Loucy (cell line): Measurements from ENCODE around the gene RNF145.
"Not testable (repeated sequence)": the region's sequence is repeated elsewhere in the genome, so short reads cannot be mapped to it uniquely, and the experiment has no call there.

ENCODE experiments used
- H2AFZ ChIP-seq: fragments of 200-600 bp; sonication (generic); 2 replicates; pipeline ENCODE4 v1.6.0; 2016; ENCODE audit warnings: antibody characterized with exemption, mild to moderate bottlenecking, low read length, moderate library complexity
- H3F3A ChIP-seq: fragments of 200-600 bp; 2 replicates; pipeline ENCODE4 v1.6.0; 2016; ENCODE audit warnings: antibody characterized with exemption, low read depth, mild to moderate bottlenecking
- H3K27me3 ChIP-seq: fragments of 200-600 bp; sonication (generic); 2 replicates; pipeline ENCODE4 v1.6.1; 2014; ENCODE audit warnings: low read length, mild to moderate bottlenecking; ENCODE audit not compliant: insufficient read depth, poor library complexity, severe bottlenecking
- H3K36me3 ChIP-seq: fragments of 200-600 bp; sonication (generic); 2 replicates; pipeline ENCODE4 v1.6.1; 2016; ENCODE audit warnings: low read length; ENCODE audit not compliant: insufficient read depth
- H3K4me1 ChIP-seq: fragments of 200-600 bp; sonication (generic); 2 replicates; pipeline ENCODE4 v1.5.1; 2014; ENCODE audit warnings: low read length, mild to moderate bottlenecking; ENCODE audit not compliant: insufficient read depth, poor library complexity, severe bottlenecking
- H3K4me2 ChIP-seq: fragments of 200-600 bp; sonication (generic); 2 replicates; pipeline ENCODE4 v1.6.0; 2014; ENCODE audit warnings: antibody characterized with exemption, low read length, low read depth, mild to moderate bottlenecking; ENCODE audit not compliant: poor library complexity, severe bottlenecking
- H3K4me3 ChIP-seq: fragments of 200-600 bp; sonication (generic); 2 replicates; pipeline ENCODE4 v1.5.1; 2014; ENCODE audit warnings: low read length, mild to moderate bottlenecking, mixed read lengths; ENCODE audit not compliant: poor library complexity, severe bottlenecking
- H3K79me2 ChIP-seq: fragments of 200-600 bp; sonication (generic); 2 replicates; pipeline ENCODE4 v1.6.1; 2014; ENCODE audit warnings: low read length; ENCODE audit not compliant: insufficient read depth
- H3K9ac ChIP-seq: fragments of 200-600 bp; sonication (generic); 2 replicates; pipeline ENCODE4 v1.6.0; 2014; ENCODE audit warnings: mild to moderate bottlenecking, low read depth, low read length, moderate library complexity; ENCODE audit not compliant: poor library complexity, severe bottlenecking
- H3K9me2 ChIP-seq: fragments of 200-600 bp; sonication (generic); replicated peaks from 2 replicates; pipeline ENCODE4 v1.6.1; 2016; ENCODE audit warnings: low read depth, low read length, mixed read lengths
- H3K9me3 ChIP-seq: fragments of 200-600 bp; sonication (generic); 2 replicates; pipeline ENCODE4 v1.6.1; 2014; ENCODE audit warnings: mild to moderate bottlenecking, antibody characterized with exemption, low read length, low read depth; ENCODE audit not compliant: insufficient read depth
- H4K20me1 ChIP-seq: fragments of 200-600 bp; sonication (generic); 2 replicates; pipeline ENCODE4 v1.6.0; 2014; ENCODE audit warnings: antibody characterized with exemption, low read length, mild to moderate bottlenecking; ENCODE audit not compliant: insufficient read depth, poor library complexity, severe bottlenecking
- EZH2phosphoT487 ChIP-seq: fragments of 200-600 bp; IDR thresholded peaks from 2 replicates; pipeline ENCODE4 v1.6.1; 2018; ENCODE audit warnings: antibody characterized with exemption, mild to moderate bottlenecking, moderate library complexity, borderline replicate concordance
- TF ChIP-seq, protein P1 (sequence below): fragments of 200-600 bp; sonication (generic); conservative IDR thresholded peaks from 2 replicates; pipeline ENCODE4 v1.5.1; 2014; ENCODE audit warnings: mild to moderate bottlenecking, antibody characterized with exemption, low read length

Gene RNF145

DNA sequence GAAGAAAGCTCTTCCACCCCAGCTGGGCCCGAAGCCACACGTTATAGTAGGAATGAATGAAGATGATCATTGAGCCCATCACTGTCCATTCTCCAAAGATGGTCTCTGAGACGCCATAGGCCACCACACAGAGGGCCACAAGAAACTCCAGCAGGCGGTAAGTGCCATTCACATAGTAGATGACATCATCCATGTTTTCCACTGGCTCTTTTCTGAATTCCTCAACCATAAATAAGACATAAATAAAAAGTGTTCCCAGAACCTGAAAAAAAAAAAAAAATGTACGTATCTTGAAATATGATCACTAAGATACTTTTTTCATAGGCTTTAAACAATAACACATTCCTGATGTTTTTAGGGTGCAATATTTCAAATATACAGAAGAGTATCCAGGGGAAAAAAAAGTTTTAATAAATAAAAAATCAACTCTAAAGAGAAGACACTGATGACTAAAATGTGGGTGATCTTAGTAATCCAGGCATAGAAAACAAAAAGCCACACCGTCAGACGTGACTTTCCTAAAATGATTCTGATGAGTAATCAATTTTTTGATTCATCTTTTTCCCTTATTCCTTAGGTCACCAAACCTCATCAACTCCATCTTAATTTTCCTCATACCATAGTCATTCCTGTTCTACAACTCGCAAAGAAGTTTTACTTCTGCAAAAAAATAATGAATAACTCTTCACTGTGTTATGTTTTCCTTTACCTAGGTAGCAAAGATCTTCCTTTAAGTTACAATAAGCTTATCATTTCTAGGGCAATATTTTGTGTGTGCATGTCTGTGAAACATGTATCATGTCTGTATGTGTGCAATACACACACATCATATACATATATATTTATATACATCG lies 47.8 kb downstream of the RNF145 start:
- Histone ChIP-seq H3K4me3 (no peak overlapping the region), H2AFZ (no peak overlapping the region), H3K27me3 (no peaks in the 10 kb centered on the region), H3K4me2 (no peak overlapping the region), H3K4me1 (no peaks in the 10 kb centered on the region), H4K20me1 (peaks cover 11% of the 10 kb centered on the region), H3K9ac (no peak overlapping the region), H3K9me2 (no peaks in the 10 kb centered on the region), H3K79me2 (no peaks in the 10 kb centered on the region), H3K36me3 (peaks cover 34% of the 10 kb centered on the region; the same call in 1 of the 2 replicates), H3K9me3 (no peaks in the 10 kb centered on the region), H3F3A (no peaks in the 10 kb centered on the region)
- no peak for TF ChIP-seq EZH2phosphoT487
- TF ChIP-seq, protein P1, sequence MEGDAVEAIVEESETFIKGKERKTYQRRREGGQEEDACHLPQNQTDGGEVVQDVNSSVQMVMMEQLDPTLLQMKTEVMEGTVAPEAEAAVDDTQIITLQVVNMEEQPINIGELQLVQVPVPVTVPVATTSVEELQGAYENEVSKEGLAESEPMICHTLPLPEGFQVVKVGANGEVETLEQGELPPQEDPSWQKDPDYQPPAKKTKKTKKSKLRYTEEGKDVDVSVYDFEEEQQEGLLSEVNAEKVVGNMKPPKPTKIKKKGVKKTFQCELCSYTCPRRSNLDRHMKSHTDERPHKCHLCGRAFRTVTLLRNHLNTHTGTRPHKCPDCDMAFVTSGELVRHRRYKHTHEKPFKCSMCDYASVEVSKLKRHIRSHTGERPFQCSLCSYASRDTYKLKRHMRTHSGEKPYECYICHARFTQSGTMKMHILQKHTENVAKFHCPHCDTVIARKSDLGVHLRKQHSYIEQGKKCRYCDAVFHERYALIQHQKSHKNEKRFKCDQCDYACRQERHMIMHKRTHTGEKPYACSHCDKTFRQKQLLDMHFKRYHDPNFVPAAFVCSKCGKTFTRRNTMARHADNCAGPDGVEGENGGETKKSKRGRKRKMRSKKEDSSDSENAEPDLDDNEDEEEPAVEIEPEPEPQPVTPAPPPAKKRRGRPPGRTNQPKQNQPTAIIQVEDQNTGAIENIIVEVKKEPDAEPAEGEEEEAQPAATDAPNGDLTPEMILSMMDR: no peak

DNA sequence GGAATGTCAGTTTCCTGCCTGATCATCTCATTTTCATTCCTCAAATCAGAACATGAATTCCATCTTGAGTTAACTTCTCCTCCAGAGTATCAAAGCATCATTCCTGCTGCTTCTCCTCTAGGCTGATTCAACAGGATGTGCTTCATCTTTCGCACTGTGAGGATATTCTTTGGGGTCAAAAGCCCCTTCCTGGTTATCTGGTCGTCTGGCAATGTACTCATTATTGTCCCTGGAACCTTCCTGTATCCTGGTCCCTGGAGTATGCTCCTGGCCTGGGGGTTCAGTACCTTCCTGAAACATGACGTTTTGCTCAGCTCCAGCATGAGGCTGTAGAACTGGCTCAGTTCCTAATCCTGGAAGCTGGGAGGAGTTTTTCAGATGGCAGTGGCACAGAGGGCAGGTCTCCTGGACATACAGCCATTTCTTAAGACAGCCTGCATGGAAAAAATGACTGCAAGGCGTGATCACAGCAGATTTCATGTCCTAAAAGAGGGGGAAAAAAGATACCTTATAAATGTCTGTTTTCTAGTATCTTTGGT lies 50.7 kb downstream of the RNF145 start:
- not testable (repeated sequence) for H3K79me2 ChIP-seq, H3K4me1 ChIP-seq, H3K27me3 ChIP-seq, H3K4me2 ChIP-seq, H3F3A ChIP-seq, H3K9me3 ChIP-seq, H3K9me2 ChIP-seq, H3K4me3 ChIP-seq, H2AFZ ChIP-seq, H3K9ac ChIP-seq
- peaks cover 20% of the 10 kb centered on the region for H4K20me1 ChIP-seq
- peaks cover 34% of the 10 kb centered on the region; the same call in 1 of the 2 replicates for H3K36me3 ChIP-seq

DNA sequence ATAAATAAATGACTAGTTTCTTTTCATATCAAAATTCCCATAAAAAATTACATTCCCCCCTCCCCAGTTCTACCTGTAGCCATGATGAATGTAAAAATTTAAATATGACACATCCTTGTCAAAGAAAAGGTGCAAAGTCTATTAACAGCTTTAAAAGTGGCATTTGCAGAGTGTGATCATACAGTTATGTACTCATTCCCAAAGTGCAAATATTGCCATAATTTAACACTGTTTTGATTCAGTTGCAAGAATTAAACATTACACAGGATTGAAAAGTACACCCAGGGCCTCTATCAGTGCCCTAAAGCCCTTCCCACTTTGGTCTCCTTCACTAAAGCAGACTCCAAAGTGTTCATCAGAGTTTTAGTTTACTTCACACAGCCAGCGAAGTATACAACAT lies 51.8 kb downstream of the RNF145 start:
- Histone ChIP-seq H3K79me2 (no peaks in the 10 kb centered on the region), H3K4me2 (no peak overlapping the region), H3K4me3 (no peak overlapping the region), H3K36me3 (peaks cover 34% of the 10 kb centered on the region; the same call in 1 of the 2 replicates), H2AFZ (no peak overlapping the region), H3K27me3 (peaks cover 11% of the 10 kb centered on the region), H3K4me1 (peaks cover 5% of the 10 kb centered on the region), H3F3A (no peaks in the 10 kb centered on the region), H4K20me1 (peaks cover 20% of the 10 kb centered on the region), H3K9ac (no peak overlapping the region), H3K9me2 (no peaks in the 10 kb centered on the region), H3K9me3 (no peaks in the 10 kb centered on the region)
- TF ChIP-seq EZH2phosphoT487: no peak
- TF ChIP-seq, protein P1: no peak
